ENCODE measurements around the gene MLLT6. TPM values are rescaled to one million over a fixed set of nuclear protein-coding genes. Genes with fewer than 3 reads are reported as not detected.

MLLT6 gene
- total RNA-seq, 1 experiment from 2014 or later = 17.4 TPM

DNA sequence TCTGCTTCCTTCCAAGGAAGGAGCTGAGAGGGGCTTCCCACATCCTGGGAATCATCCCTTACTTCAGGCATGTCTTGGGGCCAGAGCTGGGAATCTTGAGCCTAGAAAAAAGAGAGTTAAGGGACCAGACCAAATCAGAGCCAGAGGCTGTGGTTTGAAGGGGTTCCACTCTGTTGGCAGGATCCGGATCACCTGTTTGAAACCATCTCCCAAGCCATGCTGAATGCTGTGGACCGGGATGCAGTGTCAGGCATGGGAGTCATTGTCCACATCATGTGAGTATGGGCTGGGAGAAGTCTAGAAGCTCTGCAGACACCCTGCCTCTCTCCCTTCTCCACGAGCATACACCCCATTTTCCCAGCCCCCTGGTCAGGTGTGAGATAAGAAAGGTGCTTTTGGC is 57.2 kb downstream of the MLLT6 start:
- DNase-seq (ENCODE audit: low spot score) = no peak

DNA sequence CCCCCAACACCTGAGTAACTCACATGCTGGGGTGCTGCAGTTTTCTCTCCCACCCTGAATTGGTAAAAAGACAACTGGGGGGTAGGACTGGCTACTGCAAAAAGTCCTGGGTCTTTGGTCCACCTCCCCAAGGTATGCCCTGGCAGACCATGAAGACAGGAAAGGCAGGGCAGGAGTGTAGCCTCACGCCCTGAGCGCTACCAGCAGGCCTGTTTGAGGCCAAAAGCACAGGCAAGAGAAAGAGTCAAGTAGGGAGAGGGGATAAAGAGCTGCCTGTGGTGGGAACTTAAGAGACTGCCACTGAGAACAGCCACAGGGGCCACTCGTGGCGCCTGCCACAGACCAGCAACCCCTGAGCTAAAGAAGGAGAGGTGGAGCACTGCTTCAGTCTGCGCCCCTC is 61.3 kb downstream of the MLLT6 start:
- DNase-seq (ENCODE audit: low spot score) = no peak

DNA sequence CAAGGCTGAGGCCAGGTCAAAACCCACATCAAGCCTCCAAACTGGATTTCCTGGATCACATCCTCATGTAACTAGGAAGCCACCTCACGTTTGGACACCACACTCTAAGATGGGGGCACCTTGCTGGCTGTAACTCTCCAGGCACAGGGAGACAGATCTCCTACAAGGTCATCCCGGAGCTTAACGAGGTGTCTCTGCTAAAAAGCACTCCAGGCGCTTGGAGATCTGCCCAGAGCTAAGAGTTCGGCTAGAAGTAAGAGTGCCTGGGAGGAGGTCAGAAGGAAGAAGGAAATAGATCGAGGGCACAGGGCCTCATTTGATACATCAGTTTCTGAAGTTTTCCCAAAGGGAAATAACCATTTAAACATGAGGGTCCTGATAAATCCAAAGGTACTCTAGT is 63.3 kb downstream of the MLLT6 start:
- no peak for DNase-seq (ENCODE audit: low spot score)

DNA sequence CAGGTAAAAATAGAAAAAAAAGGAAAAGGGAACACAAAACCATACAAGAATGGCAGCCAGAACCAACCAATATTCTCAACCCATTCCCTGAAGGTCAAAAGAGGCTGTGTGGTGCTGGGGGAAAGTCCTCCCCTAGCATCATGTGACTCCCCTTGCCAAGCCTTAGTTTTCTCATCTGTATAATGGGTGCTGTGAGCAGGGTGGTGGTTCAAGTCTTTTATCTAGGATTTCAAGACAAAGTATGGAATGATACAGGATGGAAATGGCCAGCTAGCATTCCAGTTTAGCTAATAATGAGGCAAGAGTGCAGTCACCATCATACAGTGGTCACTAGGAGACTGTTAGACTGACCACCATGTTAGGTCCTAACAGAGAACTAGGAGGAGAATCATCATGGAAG is 68.2 kb downstream of the MLLT6 start:
- DNase-seq (ENCODE audit: low spot score) = no peak

DNA sequence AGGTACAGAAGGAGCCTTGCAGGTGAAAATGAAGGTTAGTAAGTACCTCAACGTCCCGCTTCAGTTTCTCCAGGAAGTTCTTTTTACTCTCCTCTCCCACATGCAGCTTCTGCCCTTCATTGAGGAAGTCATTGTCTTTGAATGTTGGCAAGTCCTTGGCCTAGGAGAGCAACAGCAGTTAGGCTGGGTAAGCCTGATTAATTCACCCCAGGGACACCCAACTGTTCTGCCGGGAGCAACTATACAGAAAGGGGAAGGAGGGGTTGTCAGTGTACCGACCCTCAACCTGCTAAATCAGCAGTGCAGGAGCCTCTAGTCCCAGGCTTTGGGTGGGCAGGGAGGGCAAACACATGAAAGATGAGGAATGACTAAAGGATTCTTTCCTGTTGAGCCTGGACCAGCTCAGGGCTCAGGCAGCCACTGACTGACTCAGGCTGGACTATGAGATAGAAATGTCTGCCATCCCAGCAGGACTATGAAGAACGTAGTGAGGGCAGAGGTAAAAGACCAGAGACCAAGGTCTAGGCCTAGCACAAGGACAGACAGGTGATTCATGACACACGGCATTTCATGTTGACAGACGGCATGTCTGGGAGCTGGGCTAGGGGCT is 72.7 kb downstream of the MLLT6 start:
- no peak for DNase-seq (ENCODE audit: low spot score)

Other genes starting within 250 kb of the MLLT6 start
- 0.19 and 0.26 TPM in 2 replicates for gene SRCIN1, start 99.3 kb upstream of the MLLT6 start, total RNA-seq (2014; rRNA removed; shearing (Covaris generic))
- gene EPOP, start 30.3 kb upstream of the MLLT6 start, total RNA-seq (2014; rRNA removed; shearing (Covaris generic)) = 3.0 and 3.7 TPM in 2 replicates
- gene CISD3, start 25.1 kb downstream of the MLLT6 start, total RNA-seq (2014; rRNA removed; shearing (Covaris generic)) = 7.5 and 12.4 TPM in 2 replicates
- gene PCGF2, start 43.1 kb downstream of the MLLT6 start, total RNA-seq (2014; rRNA removed; shearing (Covaris generic)) = 8.2 and 9.9 TPM in 2 replicates
- 484 and 521 TPM in 2 replicates for gene PSMB3, start 47.5 kb downstream of the MLLT6 start, total RNA-seq (2014; rRNA removed; shearing (Covaris generic))
- 55.6 and 66.9 TPM in 2 replicates for gene PIP4K2B, start 94.3 kb downstream of the MLLT6 start, total RNA-seq (2014; rRNA removed; shearing (Covaris generic))
- 15.8 and 16.1 TPM in 2 replicates for gene CWC25, start 120.0 kb downstream of the MLLT6 start, total RNA-seq (2014; rRNA removed; shearing (Covaris generic))
- gene RPL23, start 148.4 kb downstream of the MLLT6 start, total RNA-seq (2014; rRNA removed; shearing (Covaris generic)) = 1,400 and 1,966 TPM in 2 replicates
- gene LASP1, start 164.8 kb downstream of the MLLT6 start, total RNA-seq (2014; rRNA removed; shearing (Covaris generic)) = 248 and 270 TPM in 2 replicates